ENCODE results near the gene FBXO3. TPM values are rescaled to one million over a fixed set of nuclear protein-coding genes. Genes with fewer than 3 reads are reported as not detected.

Gene FBXO3
- total RNA-seq, 1 experiment from 2014 or later: 32.9 TPM

DNA sequence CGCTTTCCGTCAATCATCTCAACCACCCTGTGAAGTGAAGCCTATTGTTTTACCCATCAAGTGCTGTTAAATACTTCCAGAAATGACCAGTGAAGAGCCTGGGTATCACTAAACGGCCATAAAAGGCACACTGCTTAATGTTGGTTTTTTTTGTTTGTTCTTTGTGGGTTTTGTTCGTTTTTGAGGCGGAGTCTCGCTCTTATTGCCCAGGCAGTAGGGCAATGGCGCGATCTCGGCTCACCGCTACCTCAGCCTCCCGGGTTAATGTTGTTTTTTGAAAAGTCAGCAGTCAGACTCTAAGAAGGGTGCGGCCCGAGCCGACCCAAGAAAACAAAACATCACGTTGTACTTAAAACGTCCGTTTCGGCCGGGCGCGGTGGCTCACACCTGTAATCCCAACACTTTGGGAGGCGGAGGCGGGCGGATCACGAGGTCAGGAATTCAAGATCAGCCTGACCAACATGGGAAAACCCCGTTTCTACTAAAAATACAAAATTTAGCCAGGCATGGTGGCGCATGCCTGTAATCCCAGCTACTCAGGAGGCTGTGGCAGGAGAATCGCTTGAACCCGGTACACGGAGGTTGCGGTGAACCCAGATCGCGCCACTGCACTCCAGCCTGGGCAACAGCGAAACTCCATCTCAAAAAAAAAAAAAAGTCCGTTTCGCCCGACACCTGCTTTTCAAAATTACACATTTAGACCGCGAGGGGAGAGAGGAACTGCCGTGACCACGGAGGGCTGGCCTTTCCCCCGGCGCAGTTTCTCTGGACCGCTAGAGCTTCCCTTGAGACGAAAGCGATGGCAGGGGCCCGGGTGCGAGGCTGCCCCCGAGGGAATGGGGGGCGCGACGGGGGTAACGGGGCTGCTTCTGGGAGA lies 38.8 kb downstream of the FBXO3 start:
- H3F3A ChIP-seq (ENCODE audit: insufficient read depth, low read depth): peaks cover 26% of the 10 kb centered on the region
- no peak for DNase-seq
- peaks cover 56% of the 10 kb centered on the region for H3K79me2 ChIP-seq (ENCODE audit: low read depth)
- peak overlapping the region; percentile 69 for H3K4me3 ChIP-seq
- H3K9me3 ChIP-seq (ENCODE audit: insufficient read depth, low read depth): peaks cover 5% of the 10 kb centered on the region; the same call in 1 of the 2 replicates
- POLR2A ChIA-PET (ENCODE audit: unreplicated experiment): interaction anchor here (0.5 to 0.7 kb wide), 4 partner anchors 9 to 339 kb away, joined by 3 to 15 read pairs (median 7); no protein-coding TSS in a partner anchor
- peak overlapping the region; percentile 89 for H3K27ac ChIP-seq
- H4K20me1 ChIP-seq (ENCODE audit: insufficient read depth): peaks cover 39% of the 10 kb centered on the region
- H2AFZ ChIP-seq: peak overlapping the region; percentile 71; the same call in 1 of the 2 replicates
- H3K4me1 ChIP-seq (replicated peaks; ENCODE audit: insufficient read depth): peaks cover 51% of the 10 kb centered on the region
- peaks cover 22% of the 10 kb centered on the region; the same call in 1 of the 2 replicates for H3K36me3 ChIP-seq (ENCODE audit: low read depth)
- CTCF ChIA-PET: interaction anchor here (0.6 to 1.5 kb wide), 2 partner anchors 46 to 366 kb away, joined by 3 to 5 read pairs; no protein-coding TSS in a partner anchor
- H3K4me2 ChIP-seq: peak overlapping the region; percentile 97
- H3K27me3 ChIP-seq (ENCODE audit: insufficient read depth, low read depth): no peaks in the 10 kb centered on the region
- intact Hi-C loops (cut with micrococcal nuclease; ENCODE audit: unreplicated experiment): loop anchor here (1.0 to 10.0 kb wide), 6 partner anchors 37 to 573 kb away; partner anchors contain the start of genes CSTF3, FBXO3 and HIPK3
- TSS peak; percentile 59 for BruUV-seq (replicated peaks)
- 0 out of 2 replicates have a peak, but pooled peaks have one; percentile 7 for TF ChIP-seq CTCF (conservative IDR thresholded peaks at IDR 0.05)
- no peak for TF ChIP-seq EZH2 (IDR thresholded peaks at IDR 0.05; ENCODE audit: low read depth)
- H3K9me2 ChIP-seq (ENCODE audit: insufficient read depth): no peaks in the 10 kb centered on the region

GRCh38 chr11:33734441-33735270 lies 39.7 kb downstream of the FBXO3 start:
- H3K4me1 ChIP-seq (replicated peaks; ENCODE audit: insufficient read depth): peaks cover 52% of the 10 kb centered on the region
- peaks cover 45% of the 10 kb centered on the region for H4K20me1 ChIP-seq (ENCODE audit: insufficient read depth)
- ChIA-PET POLR2A (ENCODE audit: unreplicated experiment) (interaction anchor here (0.6 to 1.0 kb wide), 2 partner anchors 33 to 274 kb away, joined by 6 to 7 read pairs; no protein-coding TSS in a partner anchor), CTCF (interaction anchor here (0.6 to 1.0 kb wide), 3 partner anchors 12 to 367 kb away, joined by 3 to 4 read pairs (median 3); no protein-coding TSS in a partner anchor)
- H3K9me3 ChIP-seq (ENCODE audit: insufficient read depth, low read depth): peaks cover under 1% of the 10 kb centered on the region; the same call in 1 of the 2 replicates
- peak in 1 of 2 experiments; percentile 35 for DNase-seq
- H3K4me2 ChIP-seq: peak overlapping the region; percentile 97
- TF ChIP-seq CTCF (conservative IDR thresholded peaks at IDR 0.05) (no peak), EZH2 (IDR thresholded peaks at IDR 0.05; ENCODE audit: low read depth) (no peak)
- H3K36me3 ChIP-seq (ENCODE audit: low read depth): peaks cover 29% of the 10 kb centered on the region
- peak overlapping the region; percentile 71; the same call in 1 of the 2 replicates for H2AFZ ChIP-seq
- H3K79me2 ChIP-seq (ENCODE audit: low read depth): peaks cover 65% of the 10 kb centered on the region
- H3K9me2 ChIP-seq (ENCODE audit: insufficient read depth): no peaks in the 10 kb centered on the region
- H3F3A ChIP-seq (ENCODE audit: insufficient read depth, low read depth): peaks cover 26% of the 10 kb centered on the region
- H3K27ac ChIP-seq: peak overlapping the region; percentile 89
- intact Hi-C loops (cut with micrococcal nuclease; ENCODE audit: unreplicated experiment): loop anchor here (1.0 to 10.0 kb wide), 5 partner anchors 11 to 572 kb away; partner anchors contain the start of genes CSTF3, FBXO3 and HIPK3
- peak overlapping the region; percentile 69 for H3K4me3 ChIP-seq
- no peaks in the 10 kb centered on the region for H3K27me3 ChIP-seq (ENCODE audit: insufficient read depth, low read depth)
- no TSS peak for BruUV-seq (replicated peaks)
